Left renal pelvis (tissue), 4 donors: Measurements from ENCODE around the gene CX3CL1. TPM values are rescaled to one million over a fixed set of nuclear protein-coding genes. Genes with fewer than 3 reads are reported as not detected.
A peak's percentile ranks its signal among the peaks of the same experiment; 100 is the strongest.
"Not testable (repeated sequence)": the region's sequence is repeated elsewhere in the genome, so short reads cannot be mapped to it uniquely, and the experiment has no call there.

Experiments used
- DNase-seq, 4 donors: peaks; one replicate each; pipeline ENCODE4 v3.0.0-alpha.2; 2013; ENCODE audit warnings: low read depth in 4 of 4, low spot score in 3 of 4
- polyA plus RNA-seq, 4 donors: library from polyadenylated mRNA; unstranded; fragments of 120-200 nt; gene quantifications; one replicate each; pipeline ENCODE4 v1.2.1, GENCODE V29; 2013; ENCODE audit not compliant: insufficient read length in 4 of 4

Gene CX3CL1
- 10 to 100 TPM; 12.6 to 34.7 (median 28.4) TPM for polyA plus RNA-seq

- DNase-seq = peak in 3 of 4 donors; percentile 78 to 80 (median 80)
Observed at GRCh38 chr16:57372372-57373116, at the start of gene CX3CL1. TSS of gene CX3CL1 (plus strand) at chr16:57372490. CDS start at chr16:57372569, 79 bp downstream.

DNA sequence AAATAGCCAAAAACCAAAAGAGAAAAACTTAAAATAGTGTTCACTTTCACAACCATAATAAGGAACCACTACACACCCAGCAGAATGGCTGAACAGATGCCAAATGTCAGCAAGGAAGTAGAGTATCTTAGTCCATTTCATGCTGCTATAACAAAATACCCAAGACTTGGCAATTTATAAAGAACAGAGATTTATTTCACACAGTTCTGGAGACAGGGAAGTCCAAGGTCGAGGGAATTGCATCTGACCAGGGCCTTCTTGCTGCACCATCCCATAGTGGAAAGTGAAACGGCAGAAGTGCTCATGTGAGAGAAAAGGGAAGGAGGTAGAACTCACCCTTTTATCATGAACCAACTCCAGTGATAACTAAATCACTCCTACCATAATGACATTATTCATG is 47.5 kb upstream of the CX3CL1 start:
- no peak for DNase-seq

DNA sequence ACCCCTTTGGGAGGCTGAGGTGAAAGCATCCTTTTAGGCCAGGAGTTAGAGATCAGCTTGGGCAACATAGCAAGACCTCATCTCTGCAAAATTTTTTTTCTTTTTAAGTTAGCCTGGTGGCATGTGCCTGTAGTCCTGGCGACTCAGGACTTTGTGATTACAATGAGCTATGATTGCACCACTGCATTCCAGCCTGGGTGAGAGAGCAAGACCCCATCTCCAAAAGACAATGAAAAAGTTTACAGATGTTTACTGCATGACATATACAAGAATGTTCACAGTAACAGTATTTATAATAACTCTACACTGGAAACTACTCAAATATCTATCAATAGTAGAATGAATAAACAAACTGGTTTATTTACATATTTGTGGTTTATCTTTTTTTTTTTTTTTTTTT is 46.8 kb upstream of the CX3CL1 start:
- DNase-seq = no peak

DNA sequence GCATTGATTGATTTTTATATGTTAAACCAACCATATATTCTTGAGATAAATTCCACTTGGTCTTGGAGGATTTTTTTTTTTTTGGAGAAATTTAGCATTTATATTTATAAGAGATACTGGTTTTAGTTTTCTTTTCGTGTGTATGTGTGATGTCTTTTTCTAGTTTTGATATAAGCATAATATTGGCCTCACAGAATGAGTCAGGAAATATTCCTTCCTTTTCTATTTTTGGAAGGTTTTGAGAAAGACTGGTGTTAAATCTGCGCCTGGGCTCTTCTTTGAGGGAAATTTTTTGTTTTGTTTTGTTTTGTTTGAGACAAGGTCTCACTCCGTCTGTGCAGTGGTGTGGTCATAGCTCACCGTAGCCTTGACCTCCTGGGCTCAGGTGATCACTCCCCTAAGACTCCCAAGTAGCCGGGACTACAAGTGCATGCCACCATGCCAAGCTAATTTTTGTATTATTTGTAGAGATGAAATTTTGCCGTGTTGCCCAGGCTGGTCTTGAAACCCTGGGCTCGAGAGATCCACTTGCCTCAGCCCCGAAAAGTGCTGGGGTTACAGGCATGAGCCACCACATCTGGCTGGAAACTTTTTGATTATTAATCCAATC is 42.5 kb upstream of the CX3CL1 start:
- no peak for DNase-seq

- DNase-seq = no peak
Observed at GRCh38 chr16:57331355-57331754, 40.9 kb upstream of the CX3CL1 start.

DNA sequence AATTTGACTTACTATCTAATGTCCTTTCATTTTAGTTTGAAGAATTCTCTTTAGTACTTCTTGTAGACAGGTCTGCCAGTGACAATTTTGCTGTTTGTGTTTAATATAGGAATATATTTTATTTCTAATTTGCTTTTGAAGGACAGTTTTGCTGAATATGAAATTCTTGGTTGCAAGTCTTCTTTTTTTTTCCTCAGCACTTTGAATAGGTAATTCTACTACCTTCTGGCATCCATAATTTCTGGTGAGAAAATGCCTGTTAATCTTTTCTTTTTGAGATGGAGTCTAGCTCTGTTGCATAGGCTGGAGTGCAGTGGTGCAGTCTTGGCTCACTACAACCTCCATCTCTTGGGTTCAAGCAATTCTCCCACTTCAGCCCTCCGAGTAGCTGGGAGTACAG is 38.9 kb upstream of the CX3CL1 start:
- DNase-seq = no peak

DNA sequence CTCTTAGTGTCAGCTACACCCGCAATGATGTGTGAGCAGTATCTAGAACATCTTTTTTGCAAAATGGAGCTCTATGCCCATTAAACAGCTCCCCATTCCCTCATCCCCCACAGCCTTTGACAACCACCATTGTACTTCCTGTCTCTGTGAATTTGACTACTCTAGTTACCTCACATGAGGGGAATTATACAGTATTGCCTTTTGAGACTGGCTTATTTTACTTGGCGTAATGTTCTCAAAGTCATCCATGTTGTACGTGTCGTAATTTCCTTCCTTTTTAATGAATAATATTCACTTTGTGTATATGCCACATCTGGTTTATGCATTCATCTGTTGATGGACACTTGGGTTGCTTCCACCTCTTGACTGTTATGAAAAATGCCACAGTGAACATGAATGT is 36.9 kb upstream of the CX3CL1 start:
- no peak for DNase-seq

- no peak for DNase-seq
Observed at GRCh38 chr16:57341062-57341440, 31.2 kb upstream of the CX3CL1 start.

GRCh38 chr16:57341441-57342303 is 30.6 kb upstream of the CX3CL1 start:
- DNase-seq = no peak

DNA sequence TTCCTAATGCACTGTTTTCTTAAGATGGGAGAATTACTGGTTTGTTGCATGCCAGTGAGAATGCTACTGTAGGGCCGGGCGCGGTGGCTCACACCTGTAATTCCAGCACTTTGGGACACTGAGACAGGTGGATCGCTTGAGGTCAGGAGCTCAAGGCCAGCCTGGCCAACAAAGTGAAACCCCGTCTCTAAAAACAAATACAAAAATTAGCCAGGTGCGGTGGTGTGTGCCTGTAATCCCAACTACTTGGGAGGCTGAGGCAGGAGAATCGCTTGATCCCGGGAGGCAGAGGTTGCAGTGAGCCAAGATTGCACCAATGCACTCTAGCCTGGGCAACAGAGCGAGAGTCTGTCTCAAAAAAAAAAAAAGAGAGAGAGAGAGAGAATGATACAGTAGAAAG is 29.7 kb upstream of the CX3CL1 start:
- DNase-seq = not testable (repeated sequence)

- DNase-seq = no peak
Observed at GRCh38 chr16:57343221-57343620, 29.1 kb upstream of the CX3CL1 start.

DNA sequence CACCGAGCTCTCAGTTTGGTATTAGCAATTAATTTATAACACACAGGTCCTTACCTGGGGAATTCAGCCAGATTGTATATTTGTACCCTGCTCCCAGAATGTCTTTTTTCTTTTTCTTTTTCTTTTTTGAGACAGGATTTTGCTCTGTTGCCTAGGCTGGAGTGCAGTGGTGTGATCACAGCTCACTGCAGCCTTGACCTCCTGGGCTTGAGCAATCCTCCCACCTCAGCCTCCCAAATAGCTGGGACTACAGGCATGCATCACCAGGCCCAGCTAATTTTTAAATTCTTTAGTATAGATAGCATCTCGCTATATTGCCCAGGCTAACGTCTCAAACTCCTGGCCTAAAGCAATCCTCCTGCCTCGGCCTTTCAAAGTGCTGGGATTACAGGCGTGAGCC is 28.2 kb upstream of the CX3CL1 start:
- DNase-seq = not testable (repeated sequence)

- no peak for DNase-seq
Observed at GRCh38 chr16:57345021-57345420, 27.3 kb upstream of the CX3CL1 start.

- DNase-seq = no peak
Observed at GRCh38 chr16:57345666-57346204, 26.6 kb upstream of the CX3CL1 start.

DNA sequence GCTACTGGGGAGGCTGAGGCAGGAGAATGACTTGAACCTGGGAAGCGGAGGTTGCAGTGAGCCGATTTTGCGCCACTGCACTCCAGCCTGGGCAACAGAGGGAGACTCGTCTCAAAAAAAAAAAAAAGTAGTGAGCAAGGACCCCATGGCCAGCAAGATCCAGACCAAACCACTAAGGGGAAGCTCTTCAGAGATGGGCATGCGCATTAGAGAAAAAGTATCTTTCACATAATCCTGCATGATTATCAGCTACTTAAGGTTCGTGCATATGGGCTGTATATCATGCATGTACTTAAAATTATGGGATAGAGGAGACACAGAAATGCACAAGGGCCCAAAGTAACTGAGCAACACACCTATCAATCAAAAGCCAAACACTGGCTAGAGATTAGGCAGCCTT is 24.4 kb upstream of the CX3CL1 start:
- no peak for DNase-seq

- DNase-seq = no peak
Observed at GRCh38 chr16:57348327-57348726, 24.0 kb upstream of the CX3CL1 start.

GRCh38 chr16:57349212-57350031 is 22.9 kb upstream of the CX3CL1 start:
- no peak for DNase-seq

GRCh38 chr16:57352636-57353047 is 19.6 kb upstream of the CX3CL1 start:
- no peak for DNase-seq

- DNase-seq = no peak
Observed at GRCh38 chr16:57354311-57354710, 18.0 kb upstream of the CX3CL1 start.

DNA sequence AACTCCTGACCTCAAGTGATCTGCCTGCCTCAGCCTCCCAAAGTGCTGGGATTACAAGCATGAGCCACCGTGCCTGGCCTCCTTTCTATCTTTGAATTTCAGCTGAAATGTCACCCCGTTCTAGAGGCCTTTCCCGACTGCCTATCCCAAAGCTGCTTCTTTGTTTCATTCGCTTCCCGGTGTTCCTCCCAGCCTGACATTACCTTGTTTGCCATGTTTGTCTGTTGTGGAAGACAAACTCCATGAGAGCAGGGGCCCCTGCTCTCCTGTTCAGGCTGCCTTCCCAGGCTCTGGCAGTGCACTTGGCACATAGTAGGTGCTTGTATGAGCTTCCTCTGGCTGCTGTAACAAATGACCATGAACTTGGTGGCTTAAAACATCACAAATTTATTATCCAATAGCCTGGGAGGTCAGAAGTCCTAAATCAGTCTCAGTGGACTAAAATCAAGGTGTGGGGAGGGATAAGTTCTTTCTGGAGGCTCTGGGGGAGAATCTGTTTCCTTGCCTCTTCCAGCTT is 16.3 kb upstream of the CX3CL1 start:
- DNase-seq = no peak
